ENCODE measurements around the gene CDH5. TPM values are rescaled to one million over a fixed set of nuclear protein-coding genes. Genes with fewer than 3 reads are reported as not detected.

Gene CDH5, protein sequence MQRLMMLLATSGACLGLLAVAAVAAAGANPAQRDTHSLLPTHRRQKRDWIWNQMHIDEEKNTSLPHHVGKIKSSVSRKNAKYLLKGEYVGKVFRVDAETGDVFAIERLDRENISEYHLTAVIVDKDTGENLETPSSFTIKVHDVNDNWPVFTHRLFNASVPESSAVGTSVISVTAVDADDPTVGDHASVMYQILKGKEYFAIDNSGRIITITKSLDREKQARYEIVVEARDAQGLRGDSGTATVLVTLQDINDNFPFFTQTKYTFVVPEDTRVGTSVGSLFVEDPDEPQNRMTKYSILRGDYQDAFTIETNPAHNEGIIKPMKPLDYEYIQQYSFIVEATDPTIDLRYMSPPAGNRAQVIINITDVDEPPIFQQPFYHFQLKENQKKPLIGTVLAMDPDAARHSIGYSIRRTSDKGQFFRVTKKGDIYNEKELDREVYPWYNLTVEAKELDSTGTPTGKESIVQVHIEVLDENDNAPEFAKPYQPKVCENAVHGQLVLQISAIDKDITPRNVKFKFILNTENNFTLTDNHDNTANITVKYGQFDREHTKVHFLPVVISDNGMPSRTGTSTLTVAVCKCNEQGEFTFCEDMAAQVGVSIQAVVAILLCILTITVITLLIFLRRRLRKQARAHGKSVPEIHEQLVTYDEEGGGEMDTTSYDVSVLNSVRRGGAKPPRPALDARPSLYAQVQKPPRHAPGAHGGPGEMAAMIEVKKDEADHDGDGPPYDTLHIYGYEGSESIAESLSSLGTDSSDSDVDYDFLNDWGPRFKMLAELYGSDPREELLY
- total RNA-seq: 10 to 100 TPM in 3 of 4 donors, 1 to 10 TPM in 1; 5.3 to 28.1 (median 11.4) TPM

DNA sequence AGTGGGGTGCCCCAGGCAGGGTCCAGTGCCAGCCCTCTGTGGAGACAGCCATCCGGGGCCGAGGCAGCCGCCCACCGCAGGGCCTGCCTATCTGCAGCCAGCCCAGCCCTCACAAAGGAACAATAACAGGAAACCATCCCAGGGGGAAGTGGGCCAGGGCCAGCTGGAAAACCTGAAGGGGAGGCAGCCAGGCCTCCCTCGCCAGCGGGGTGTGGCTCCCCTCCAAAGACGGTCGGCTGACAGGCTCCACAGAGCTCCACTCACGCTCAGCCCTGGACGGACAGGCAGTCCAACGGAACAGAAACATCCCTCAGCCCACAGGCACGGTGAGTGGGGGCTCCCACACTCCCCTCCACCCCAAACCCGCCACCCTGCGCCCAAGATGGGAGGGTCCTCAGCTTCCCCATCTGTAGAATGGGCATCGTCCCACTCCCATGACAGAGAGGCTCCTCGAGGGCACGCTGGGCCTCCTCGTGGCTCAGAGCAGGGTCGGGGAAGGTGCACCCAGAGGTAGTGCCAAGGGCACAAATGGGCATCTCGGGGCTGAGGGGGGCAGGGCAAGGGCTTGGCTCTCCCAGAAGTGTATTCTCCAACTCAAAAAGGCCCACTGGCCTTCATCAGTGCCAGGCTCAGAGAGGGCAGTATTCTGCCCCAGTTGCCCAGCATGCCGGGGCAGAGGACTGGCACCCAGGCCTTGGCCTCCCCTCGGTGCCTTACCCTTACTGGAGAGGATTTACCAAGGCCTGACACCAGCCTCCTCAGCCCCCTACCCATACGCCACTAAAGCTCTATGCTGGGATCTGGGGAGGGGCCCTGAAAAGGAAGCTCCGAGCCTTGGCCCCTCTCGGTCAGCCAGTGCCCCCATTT, at the start of gene CDH5:
TSS of gene CDH5 (plus strand) at position 259 of the 867 bp plus-strand sequence. CDS start 12,647 bp downstream, outside the sequence.
- DNase-seq: peak in 1 of 3 donors; percentile 50
- H3K27ac ChIP-seq: peak within 1 kb of the TSS; percentile 24 to 65 (median 46)
- TF ChIP-seq, protein P1, sequence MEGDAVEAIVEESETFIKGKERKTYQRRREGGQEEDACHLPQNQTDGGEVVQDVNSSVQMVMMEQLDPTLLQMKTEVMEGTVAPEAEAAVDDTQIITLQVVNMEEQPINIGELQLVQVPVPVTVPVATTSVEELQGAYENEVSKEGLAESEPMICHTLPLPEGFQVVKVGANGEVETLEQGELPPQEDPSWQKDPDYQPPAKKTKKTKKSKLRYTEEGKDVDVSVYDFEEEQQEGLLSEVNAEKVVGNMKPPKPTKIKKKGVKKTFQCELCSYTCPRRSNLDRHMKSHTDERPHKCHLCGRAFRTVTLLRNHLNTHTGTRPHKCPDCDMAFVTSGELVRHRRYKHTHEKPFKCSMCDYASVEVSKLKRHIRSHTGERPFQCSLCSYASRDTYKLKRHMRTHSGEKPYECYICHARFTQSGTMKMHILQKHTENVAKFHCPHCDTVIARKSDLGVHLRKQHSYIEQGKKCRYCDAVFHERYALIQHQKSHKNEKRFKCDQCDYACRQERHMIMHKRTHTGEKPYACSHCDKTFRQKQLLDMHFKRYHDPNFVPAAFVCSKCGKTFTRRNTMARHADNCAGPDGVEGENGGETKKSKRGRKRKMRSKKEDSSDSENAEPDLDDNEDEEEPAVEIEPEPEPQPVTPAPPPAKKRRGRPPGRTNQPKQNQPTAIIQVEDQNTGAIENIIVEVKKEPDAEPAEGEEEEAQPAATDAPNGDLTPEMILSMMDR (IDR thresholded peaks at IDR 0.05): no peak
- TF ChIP-seq POLR2A (IDR thresholded peaks at IDR 0.05): no peak
- H3K4me1 ChIP-seq: no peaks in the 10 kb centered on the region
- H3K27me3 ChIP-seq: no peaks in the 10 kb centered on the region
- peak within 1 kb of the TSS in 2 of 4 donors; percentile 21 to 36 for H3K4me3 ChIP-seq
- no peaks in the 10 kb centered on the region for H3K9me3 ChIP-seq
- H3K36me3 ChIP-seq: no peaks in the 10 kb centered on the region

DNA sequence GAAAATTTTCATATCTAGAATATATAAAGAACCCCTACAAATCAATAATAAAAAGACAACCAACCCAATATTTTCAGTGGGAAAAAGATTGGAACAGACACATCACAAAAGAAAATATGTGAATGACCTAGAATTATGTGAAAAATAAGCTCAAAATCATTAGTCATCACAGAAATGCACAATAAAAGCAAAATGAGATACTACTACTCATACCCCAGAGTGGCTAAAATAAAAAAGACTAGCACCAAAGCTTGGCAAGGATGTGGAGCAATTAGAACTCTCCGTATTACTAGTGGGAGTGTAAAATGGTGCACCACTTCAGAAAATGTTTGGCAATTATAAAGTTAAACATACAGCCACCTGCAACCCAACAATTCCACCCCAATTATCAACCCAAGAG, 48.0 kb upstream of the CDH5 start:
- no peak for DNase-seq
- H3K27ac ChIP-seq: no peak overlapping the region
- TF ChIP-seq, protein P1 (IDR thresholded peaks at IDR 0.05): no peak
- H3K4me1 ChIP-seq: no peaks in the 10 kb centered on the region
- H3K27me3 ChIP-seq: no peaks in the 10 kb centered on the region
- no peaks in the 10 kb centered on the region for H3K36me3 ChIP-seq
- no peak overlapping the region for H3K4me3 ChIP-seq
- no peaks in the 10 kb centered on the region for H3K9me3 ChIP-seq

DNA sequence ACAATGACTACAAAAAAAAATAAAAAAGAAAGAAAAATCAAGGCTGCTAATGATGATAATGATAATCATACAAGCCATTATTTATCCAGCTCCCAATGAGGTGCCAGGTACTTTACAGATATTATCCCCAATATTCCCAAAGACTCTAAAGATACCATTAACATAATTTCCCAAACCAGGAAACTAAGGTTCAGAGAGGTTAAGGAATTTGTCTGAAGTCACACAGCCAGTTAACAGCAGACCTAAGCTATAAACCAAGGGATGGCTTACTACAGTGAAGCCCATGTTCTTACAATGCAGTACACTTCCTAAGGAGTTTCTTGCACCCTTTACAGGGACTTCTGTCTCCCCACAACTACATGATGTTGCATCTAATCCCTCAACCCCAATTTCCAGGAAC, 45.7 kb upstream of the CDH5 start:
- no peaks in the 10 kb centered on the region for H3K9me3 ChIP-seq
- no peaks in the 10 kb centered on the region for H3K27me3 ChIP-seq
- H3K27ac ChIP-seq: no peak overlapping the region
- H3K4me3 ChIP-seq: no peak overlapping the region
- no peak for DNase-seq
- no peak for TF ChIP-seq POLR2A (IDR thresholded peaks at IDR 0.05)
- TF ChIP-seq, protein P1 (IDR thresholded peaks at IDR 0.05): no peak
- H3K4me1 ChIP-seq: no peaks in the 10 kb centered on the region
- no peaks in the 10 kb centered on the region for H3K36me3 ChIP-seq

DNA sequence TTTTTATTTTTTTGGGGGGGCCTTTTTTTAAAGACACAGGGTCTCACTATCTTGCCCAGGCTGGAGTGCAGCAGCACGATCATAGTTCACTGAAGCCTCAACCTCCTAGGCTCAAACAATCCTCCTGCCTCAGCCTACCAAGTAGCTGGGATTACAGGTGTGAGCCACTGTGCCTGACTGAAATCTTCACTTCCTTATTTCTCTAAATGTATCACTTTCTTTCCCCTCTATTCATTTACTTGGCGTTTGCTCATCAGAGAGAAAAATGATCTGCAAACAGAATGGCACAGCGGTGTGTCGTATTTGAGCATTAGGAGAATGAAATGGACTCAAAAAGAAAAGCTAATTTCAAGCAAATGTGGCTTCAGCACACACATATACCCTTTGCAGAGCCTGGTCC, 44.3 kb upstream of the CDH5 start:
- H3K27me3 ChIP-seq: no peaks in the 10 kb centered on the region
- peaks cover 0 to 12% (median 0%) of the 10 kb centered on the region in 4 donors for H3K4me1 ChIP-seq
- TF ChIP-seq, protein P1 (IDR thresholded peaks at IDR 0.05): no peak
- no peak for TF ChIP-seq POLR2A (IDR thresholded peaks at IDR 0.05)
- H3K36me3 ChIP-seq: no peaks in the 10 kb centered on the region
- no peak overlapping the region for H3K27ac ChIP-seq
- no peak for DNase-seq
- H3K9me3 ChIP-seq: no peaks in the 10 kb centered on the region
- no peak overlapping the region for H3K4me3 ChIP-seq

DNA sequence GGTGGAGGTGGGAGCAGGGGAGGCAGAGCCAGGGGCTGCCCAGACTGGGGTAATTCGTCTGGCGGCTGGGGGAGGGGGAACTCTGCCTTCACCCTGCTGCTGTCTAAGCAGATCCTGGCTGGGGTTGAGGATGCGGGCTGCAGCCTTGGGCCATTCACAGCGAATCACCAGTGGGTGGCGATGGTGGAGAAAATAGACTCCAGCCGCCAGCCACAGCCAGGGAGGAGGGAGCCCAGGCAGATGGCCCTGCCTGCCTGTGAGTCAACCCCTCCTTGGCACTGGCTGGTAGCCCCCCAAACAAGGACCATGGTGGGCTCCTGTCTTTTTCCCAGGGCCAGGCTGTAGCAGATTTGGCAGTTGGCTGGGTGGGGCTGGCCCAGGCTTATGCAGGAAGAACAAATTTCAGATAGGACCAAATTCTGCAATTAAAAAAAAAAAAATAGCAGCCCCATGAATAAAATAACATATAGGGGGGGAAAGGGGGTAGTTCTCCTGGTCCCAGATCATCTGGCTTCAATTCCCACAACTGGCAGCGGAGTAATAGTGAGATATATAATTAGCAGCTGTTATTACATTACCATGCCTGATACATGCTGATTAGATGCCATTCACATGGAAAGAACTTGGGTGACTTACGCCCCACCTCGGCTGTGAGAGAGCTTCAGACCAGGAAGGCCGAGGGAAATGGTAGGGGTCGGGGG, 41.5 kb upstream of the CDH5 start:
- H3K36me3 ChIP-seq: no peaks in the 10 kb centered on the region
- TF ChIP-seq, protein P1 (IDR thresholded peaks at IDR 0.05): no peak
- TF ChIP-seq POLR2A (IDR thresholded peaks at IDR 0.05): no peak
- DNase-seq: no peak
- no peak overlapping the region for H3K4me3 ChIP-seq
- H3K4me1 ChIP-seq: peaks cover 0 to 14% (median 0%) of the 10 kb centered on the region in 4 donors
- H3K27ac ChIP-seq: no peak overlapping the region
- H3K9me3 ChIP-seq: no peaks in the 10 kb centered on the region
- no peaks in the 10 kb centered on the region for H3K27me3 ChIP-seq

All from Peyer's patch (tissue), 4 donors.